Limb (tissue), 2 donors: ENCODE results near the gene INPP5A.

Source experiments
- DNase-seq, 2 donors: peaks; one replicate each; pipeline ENCODE4 v3.0.0-alpha.2; 2016; ENCODE audit errors: extremely low spot score in 2 of 2

INPP5A gene

DNA sequence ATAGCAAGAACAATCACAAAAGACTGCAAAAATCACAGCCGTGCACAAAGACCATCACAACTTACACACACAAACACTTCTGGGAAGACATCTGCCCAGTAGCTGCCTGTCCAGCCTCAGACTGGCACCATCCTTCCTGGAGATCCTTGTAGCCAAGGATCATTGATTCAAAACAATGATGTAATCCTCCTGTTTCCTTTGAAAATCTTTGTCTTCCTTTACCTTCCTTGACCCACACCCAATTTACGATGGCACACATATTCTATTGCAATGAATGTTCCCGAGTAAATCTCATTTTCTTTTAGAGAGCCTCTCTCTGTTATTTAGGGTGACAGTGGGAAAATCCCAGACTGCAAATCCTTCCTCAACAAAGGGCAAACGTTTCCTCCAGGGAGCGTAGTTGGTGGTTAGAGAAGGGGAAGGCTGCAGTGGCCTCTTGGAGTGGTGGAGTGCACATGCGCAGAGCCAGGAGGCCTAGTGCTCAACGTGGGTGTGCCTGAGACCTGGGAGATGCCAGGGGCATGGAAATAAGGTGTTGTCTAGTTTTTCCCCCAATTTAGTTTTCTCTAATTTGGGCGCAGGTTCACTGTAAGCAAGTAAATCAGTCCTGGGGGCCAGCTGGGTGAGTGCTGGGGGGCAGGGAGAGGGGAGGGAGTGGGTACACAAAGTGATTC, 3.1 kb upstream of the INPP5A start:
- DNase-seq, result no peak

- DNase-seq, result no peak
Measured at GRCh38 chr10:132535065-132535651, 2.4 kb upstream of the INPP5A start.

DNA sequence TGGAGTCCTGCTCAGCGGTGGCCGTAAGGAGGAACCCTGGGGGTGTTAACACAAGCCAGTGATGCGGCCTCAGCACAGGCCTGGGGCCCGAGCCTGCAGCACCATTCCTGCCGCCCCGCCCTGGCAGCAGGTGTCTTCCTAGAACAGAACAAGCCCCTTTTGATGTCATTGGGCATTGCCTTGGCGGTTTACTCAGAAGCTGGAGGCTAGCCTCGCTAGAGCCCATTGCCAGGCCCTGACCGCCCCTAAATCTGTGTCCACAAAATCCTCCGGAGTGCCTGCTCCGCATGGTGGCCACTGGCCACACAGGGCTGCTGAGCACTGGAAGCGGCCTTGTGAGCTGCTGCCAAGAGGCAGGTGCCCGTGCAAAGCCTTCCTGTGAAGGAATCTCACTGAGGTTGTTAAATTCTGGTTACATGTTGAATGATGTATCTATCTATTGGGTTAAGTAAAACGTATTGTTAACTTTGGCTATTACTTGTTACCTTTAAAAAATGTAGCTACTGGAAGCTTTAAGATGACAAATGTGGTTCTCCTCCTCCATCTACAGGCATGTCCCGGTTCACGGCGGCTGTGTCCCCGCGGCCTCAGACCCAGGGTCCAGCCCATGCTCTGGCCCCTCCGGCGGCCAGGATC, 1.2 kb upstream of the INPP5A start:
- no peak for DNase-seq

GRCh38 chr10:132536877-132537683, 507 bp upstream of the INPP5A start:
- DNase-seq, result peak; percentile 98 to 100

GRCh38 chr10:132538031-132538789, 623 bp downstream of the INPP5A start:
- DNase-seq, result no peak

- no peak for DNase-seq
Measured at GRCh38 chr10:132538790-132539421, 1.3 kb downstream of the INPP5A start.

DNA sequence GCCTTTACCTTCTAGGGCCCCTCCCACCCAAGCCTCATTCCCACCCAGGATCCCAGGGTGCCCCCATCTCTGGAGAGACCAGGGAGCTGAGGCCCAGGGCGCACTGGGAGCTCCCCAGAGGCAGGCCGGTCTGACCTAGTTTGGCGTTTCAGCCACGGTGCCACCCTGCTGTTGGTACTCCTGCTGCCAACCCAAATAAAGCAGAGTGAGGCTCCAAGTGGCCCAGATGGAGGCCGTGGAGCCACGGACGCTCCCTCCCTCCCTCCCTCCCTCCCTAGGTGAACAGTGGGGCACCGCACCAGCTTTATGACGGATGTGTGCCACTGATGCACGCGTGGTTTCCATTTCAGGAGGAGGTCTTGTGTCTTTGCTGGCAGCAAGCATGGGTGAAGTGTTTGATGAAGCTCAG, 1.8 kb downstream of the INPP5A start:
- no peak for DNase-seq

DNA sequence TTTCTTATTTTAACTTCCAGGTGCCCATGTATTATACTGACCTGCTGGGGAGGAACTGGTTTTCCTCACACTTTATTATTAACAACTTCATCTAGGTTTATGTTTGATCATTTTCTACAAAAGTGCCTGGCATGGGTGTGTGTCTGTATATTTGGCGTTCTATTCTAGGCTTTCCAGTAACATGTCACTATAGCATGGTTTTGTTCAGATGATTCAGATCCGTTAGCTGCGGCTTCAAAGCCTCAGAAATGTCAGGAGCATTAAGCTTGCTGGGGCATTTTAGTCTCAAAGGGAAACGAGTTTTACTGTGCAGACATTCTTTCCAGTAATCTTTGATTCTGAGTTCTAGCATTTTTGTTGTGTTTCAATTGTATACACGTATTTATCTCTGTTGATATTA, 2.3 kb downstream of the INPP5A start:
- no peak for DNase-seq

DNA sequence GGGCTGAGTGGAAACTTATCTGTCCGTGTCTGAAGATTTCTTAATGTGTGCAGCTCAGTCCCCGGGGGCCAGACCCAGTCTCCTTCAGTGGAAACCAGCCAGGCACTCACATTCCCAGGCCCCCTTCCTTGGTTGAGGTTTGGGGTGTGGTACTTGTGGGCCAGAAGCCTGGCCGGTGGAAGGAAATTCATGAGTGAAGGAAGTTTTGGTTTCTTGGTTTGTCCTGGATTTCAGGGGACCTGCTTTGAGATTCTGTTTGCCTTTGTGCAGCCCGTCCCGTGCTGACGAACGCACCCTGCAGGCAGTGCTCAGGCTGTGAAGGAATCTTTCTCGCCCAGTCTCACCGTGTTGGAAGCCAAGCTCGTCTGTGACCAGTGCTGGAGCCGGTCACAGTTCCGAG, 2.9 kb downstream of the INPP5A start:
- no peak for DNase-seq

- no peak for DNase-seq
Measured at GRCh38 chr10:132541129-132541528, 3.5 kb downstream of the INPP5A start.

GRCh38 chr10:132541601-132542011, 4.0 kb downstream of the INPP5A start:
- no peak for DNase-seq

DNA sequence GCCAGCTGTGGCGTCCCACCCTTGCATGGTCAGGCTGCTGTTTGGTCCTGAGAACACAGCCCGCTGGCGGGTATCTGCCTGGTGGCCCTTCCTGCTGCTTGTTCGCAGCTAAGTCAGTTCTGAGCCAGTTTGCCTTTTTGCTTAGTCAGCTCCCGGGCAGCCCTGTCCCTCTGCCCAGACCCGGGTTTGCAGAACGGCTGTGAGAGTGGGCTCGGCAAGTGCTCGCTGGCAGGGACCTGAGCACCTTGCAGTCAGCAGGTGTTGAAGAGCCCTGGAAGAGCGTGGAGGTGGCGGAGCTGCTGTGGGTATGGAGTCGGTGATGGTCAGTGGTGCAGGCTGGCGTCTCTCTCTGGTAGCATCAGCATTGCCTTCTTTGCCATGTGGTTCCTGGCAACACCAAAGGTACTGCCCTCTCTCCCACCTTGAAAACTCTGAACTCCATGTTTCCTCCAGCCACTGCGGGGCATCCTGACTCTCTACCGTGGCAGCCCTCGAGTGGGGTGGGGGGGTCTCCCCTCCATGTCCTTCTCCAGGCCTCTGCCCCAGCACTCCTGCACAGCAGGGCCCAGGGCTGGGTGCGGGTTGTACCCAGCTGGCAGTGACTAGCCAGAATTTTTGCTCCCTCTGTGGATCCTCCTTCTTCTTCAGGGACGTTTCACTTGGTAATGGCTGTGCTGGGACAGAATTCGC, 4.6 kb downstream of the INPP5A start:
- DNase-seq, result no peak

GRCh38 chr10:132542819-132543218, 5.2 kb downstream of the INPP5A start:
- no peak for DNase-seq

- DNase-seq, result no peak
Measured at GRCh38 chr10:132543916-132544743, 6.5 kb downstream of the INPP5A start.

- no peak for DNase-seq
Measured at GRCh38 chr10:132544744-132545658, 7.4 kb downstream of the INPP5A start.

- DNase-seq, result no peak
Measured at GRCh38 chr10:132545659-132546367, 8.2 kb downstream of the INPP5A start.

- DNase-seq, result no peak
Measured at GRCh38 chr10:132546567-132547420, 9.2 kb downstream of the INPP5A start.
